Loucy (cell line): ENCODE data around the gene MAN1A2.

Experiments
- H2AFZ ChIP-seq: fragments of 200-600 bp; sonication (generic); 2 replicates; pipeline ENCODE4 v1.6.0; 2016; ENCODE audit warnings: antibody characterized with exemption, mild to moderate bottlenecking, low read length, moderate library complexity
- H3F3A ChIP-seq: fragments of 200-600 bp; 2 replicates; pipeline ENCODE4 v1.6.0; 2016; ENCODE audit warnings: antibody characterized with exemption, low read depth, mild to moderate bottlenecking
- H3K27me3 ChIP-seq: fragments of 200-600 bp; sonication (generic); 2 replicates; pipeline ENCODE4 v1.6.1; 2014; ENCODE audit warnings: low read length, mild to moderate bottlenecking; ENCODE audit not compliant: insufficient read depth, poor library complexity, severe bottlenecking
- H3K36me3 ChIP-seq: fragments of 200-600 bp; sonication (generic); 2 replicates; pipeline ENCODE4 v1.6.1; 2016; ENCODE audit warnings: low read length; ENCODE audit not compliant: insufficient read depth
- H3K4me1 ChIP-seq: fragments of 200-600 bp; sonication (generic); 2 replicates; pipeline ENCODE4 v1.5.1; 2014; ENCODE audit warnings: low read length, mild to moderate bottlenecking; ENCODE audit not compliant: insufficient read depth, poor library complexity, severe bottlenecking
- H3K4me2 ChIP-seq: fragments of 200-600 bp; sonication (generic); 2 replicates; pipeline ENCODE4 v1.6.0; 2014; ENCODE audit warnings: antibody characterized with exemption, low read length, low read depth, mild to moderate bottlenecking; ENCODE audit not compliant: poor library complexity, severe bottlenecking
- H3K4me3 ChIP-seq: fragments of 200-600 bp; sonication (generic); 2 replicates; pipeline ENCODE4 v1.5.1; 2014; ENCODE audit warnings: low read length, mild to moderate bottlenecking, mixed read lengths; ENCODE audit not compliant: poor library complexity, severe bottlenecking
- H3K79me2 ChIP-seq: fragments of 200-600 bp; sonication (generic); 2 replicates; pipeline ENCODE4 v1.6.1; 2014; ENCODE audit warnings: low read length; ENCODE audit not compliant: insufficient read depth
- H3K9ac ChIP-seq: fragments of 200-600 bp; sonication (generic); 2 replicates; pipeline ENCODE4 v1.6.0; 2014; ENCODE audit warnings: mild to moderate bottlenecking, low read depth, low read length, moderate library complexity; ENCODE audit not compliant: poor library complexity, severe bottlenecking
- H3K9me2 ChIP-seq: fragments of 200-600 bp; sonication (generic); replicated peaks from 2 replicates; pipeline ENCODE4 v1.6.1; 2016; ENCODE audit warnings: low read depth, low read length, mixed read lengths
- H3K9me3 ChIP-seq: fragments of 200-600 bp; sonication (generic); 2 replicates; pipeline ENCODE4 v1.6.1; 2014; ENCODE audit warnings: mild to moderate bottlenecking, antibody characterized with exemption, low read length, low read depth; ENCODE audit not compliant: insufficient read depth
- H4K20me1 ChIP-seq: fragments of 200-600 bp; sonication (generic); 2 replicates; pipeline ENCODE4 v1.6.0; 2014; ENCODE audit warnings: antibody characterized with exemption, low read length, mild to moderate bottlenecking; ENCODE audit not compliant: insufficient read depth, poor library complexity, severe bottlenecking
- CTCF ChIP-seq: fragments of 200-600 bp; sonication (generic); conservative IDR thresholded peaks from 2 replicates; pipeline ENCODE4 v1.5.1; 2014; ENCODE audit warnings: mild to moderate bottlenecking, antibody characterized with exemption, low read length
- EZH2phosphoT487 ChIP-seq: fragments of 200-600 bp; IDR thresholded peaks from 2 replicates; pipeline ENCODE4 v1.6.1; 2018; ENCODE audit warnings: antibody characterized with exemption, mild to moderate bottlenecking, moderate library complexity, borderline replicate concordance

MAN1A2 gene

GRCh38 chr1:117327011-117327410 is 40.2 kb upstream of the MAN1A2 start:
- Histone ChIP-seq H3F3A (no peaks in the 10 kb centered on the region), H3K4me1 (no peaks in the 10 kb centered on the region), H3K36me3 (no peaks in the 10 kb centered on the region), H3K4me2 (no peak overlapping the region), H3K79me2 (no peaks in the 10 kb centered on the region), H3K27me3 (no peaks in the 10 kb centered on the region), H2AFZ (no peak overlapping the region), H3K9ac (no peak overlapping the region), H3K9me2 (no peaks in the 10 kb centered on the region), H3K4me3 (no peak overlapping the region), H3K9me3 (no peaks in the 10 kb centered on the region), H4K20me1 (no peaks in the 10 kb centered on the region)
- no peak for TF ChIP-seq CTCF
- no peak for TF ChIP-seq EZH2phosphoT487

- Histone ChIP-seq H2AFZ (no peak overlapping the region), H3K79me2 (no peaks in the 10 kb centered on the region), H3K9ac (no peak overlapping the region), H3K27me3 (no peaks in the 10 kb centered on the region), H3K4me1 (peaks cover 7% of the 10 kb centered on the region), H3K4me3 (no peak overlapping the region), H4K20me1 (no peaks in the 10 kb centered on the region), H3K9me2 (no peaks in the 10 kb centered on the region), H3K4me2 (no peak overlapping the region), H3F3A (no peaks in the 10 kb centered on the region), H3K9me3 (no peaks in the 10 kb centered on the region), H3K36me3 (no peaks in the 10 kb centered on the region)
- no peak for TF ChIP-seq CTCF
- TF ChIP-seq EZH2phosphoT487, result no peak
These were observed 31.7 kb upstream of the MAN1A2 start for GRCh38 chr1:117335376-117336086.

GRCh38 chr1:117336088-117336817 is 31.0 kb upstream of the MAN1A2 start:
- Histone ChIP-seq H3K36me3 (no peaks in the 10 kb centered on the region), H3K4me2 (no peak overlapping the region), H3F3A (no peaks in the 10 kb centered on the region), H3K9me2 (no peaks in the 10 kb centered on the region), H3K9ac (no peak overlapping the region), H3K4me3 (no peak overlapping the region), H3K79me2 (no peaks in the 10 kb centered on the region), H4K20me1 (no peaks in the 10 kb centered on the region), H3K4me1 (peaks cover 7% of the 10 kb centered on the region), H3K27me3 (no peaks in the 10 kb centered on the region), H3K9me3 (no peaks in the 10 kb centered on the region), H2AFZ (no peak overlapping the region)
- TF ChIP-seq CTCF, result no peak
- TF ChIP-seq EZH2phosphoT487, result no peak
